Mucosa of descending colon (tissue), 3 donors: ENCODE data around the gene TGFB1. TPM values are rescaled to one million over a fixed set of nuclear protein-coding genes. Genes with fewer than 3 reads are reported as not detected.

Experiments
- ATAC-seq: fragments of 200-7000 bp; cut with Tn5 transposase; one replicate; pipeline ENCODE4 v1.9.1; 2020; ENCODE audit warnings: mild to moderate bottlenecking, moderate library complexity
- DNase-seq, 3 donors: peaks; one replicate each; pipeline ENCODE4 v3.0.0-alpha.2; 2020
- H3K36me3 ChIP-seq: fragments of 200-600 bp; one replicate; pipeline ENCODE4 v1.8.0; 2021; ENCODE audit warnings: low read depth, mild to moderate bottlenecking
- H3K4me1 ChIP-seq: fragments of 200-600 bp; one replicate; pipeline ENCODE4 v1.8.0; 2021; ENCODE audit warnings: low read depth, mild to moderate bottlenecking
- H3K4me3 ChIP-seq: fragments of 200-600 bp; one replicate; pipeline ENCODE4 v1.8.0; 2021; ENCODE audit warnings: mild to moderate bottlenecking
- H3K9me3 ChIP-seq: fragments of 200-600 bp; one replicate; pipeline ENCODE4 v1.8.0; 2021; ENCODE audit warnings: mild to moderate bottlenecking
- intact Hi-C, 2 donors: fragments of 100-400 bp; cut with DNase I in 1 of 2; cut with micrococcal nuclease in 1 of 2; formaldehyde crosslinking; loops; one replicate each; pipeline versions ENCODE4 v1.11.0 to v1.11.1; 2022; cut with DNase I, micrococcal nuclease
- total RNA-seq, 3 donors: library from RNA; stranded (reverse); fragmentation: NEBNext Ultra II Directional in 2 of 3; extraction: Animal tissue kit (Norgen Biotek cat#: 25700) in 2 of 3; gene quantifications; one replicate each; pipeline versions ENCODE4 v1.2.1 to v1.2.4, GENCODE V29; 2021 to 2023
- TF ChIP-seq, protein P1 (sequence below): fragments of 200-600 bp; IDR thresholded peaks from one replicate; pipeline ENCODE4 v1.8.0; 2022; ENCODE audit warnings: antibody characterized with exemption, mild to moderate bottlenecking
- donor health status: DM: no; HTN: no; CAD: no; lungs with moderate emphysema.
- donor health status: DM: no; HTN: no; CAD: no.
- donor health status: DM: no; HTN: yes; CAD: no.

Gene TGFB1
- total RNA-seq, 3 donors from 2014 or later = 8.2 to 39.6 (median 21.8) TPM

DNA sequence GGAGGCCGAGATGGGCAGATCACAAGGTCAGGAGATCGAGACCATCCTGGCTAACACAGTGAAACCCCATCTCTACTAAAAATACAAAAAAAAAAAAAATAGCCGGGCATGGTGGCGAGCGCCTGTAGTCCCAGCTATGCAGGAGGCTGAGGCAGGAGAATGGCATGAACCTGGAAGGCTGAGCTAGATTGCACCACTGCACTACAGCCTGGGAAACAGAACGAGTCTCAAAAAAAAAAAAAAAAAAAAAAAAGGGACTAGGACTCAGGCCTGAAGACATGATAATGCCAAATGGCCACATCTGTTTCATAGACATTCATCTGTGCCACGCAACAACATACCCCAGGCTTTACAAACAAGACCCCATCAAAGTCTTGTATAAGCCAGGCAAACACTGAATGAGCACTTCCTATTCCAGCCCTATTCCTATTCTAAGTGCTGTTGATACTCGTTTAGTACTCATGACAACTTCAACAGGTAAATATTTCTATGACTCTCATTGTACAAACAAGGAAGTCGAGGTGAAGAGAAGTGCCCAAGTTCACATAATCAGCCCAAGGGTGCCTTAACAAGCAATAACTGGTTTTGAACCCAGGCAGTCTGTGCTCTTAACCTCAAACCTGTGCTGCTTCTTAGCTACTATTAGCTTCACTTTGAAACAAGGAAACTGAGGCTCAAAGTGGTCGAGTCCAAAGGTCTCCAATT is 8.6 kb upstream of the TGFB1 start:
- no peak overlapping the region for H3K4me3 ChIP-seq
- H3K9me3 ChIP-seq = no peaks in the 10 kb centered on the region
- H3K36me3 ChIP-seq = no peaks in the 10 kb centered on the region
- intact Hi-C loops = no loop called here
- ATAC-seq (peak; percentile 62), DNase-seq (peak in 1 of 3 donors; percentile 48)
- TF ChIP-seq, protein P1, sequence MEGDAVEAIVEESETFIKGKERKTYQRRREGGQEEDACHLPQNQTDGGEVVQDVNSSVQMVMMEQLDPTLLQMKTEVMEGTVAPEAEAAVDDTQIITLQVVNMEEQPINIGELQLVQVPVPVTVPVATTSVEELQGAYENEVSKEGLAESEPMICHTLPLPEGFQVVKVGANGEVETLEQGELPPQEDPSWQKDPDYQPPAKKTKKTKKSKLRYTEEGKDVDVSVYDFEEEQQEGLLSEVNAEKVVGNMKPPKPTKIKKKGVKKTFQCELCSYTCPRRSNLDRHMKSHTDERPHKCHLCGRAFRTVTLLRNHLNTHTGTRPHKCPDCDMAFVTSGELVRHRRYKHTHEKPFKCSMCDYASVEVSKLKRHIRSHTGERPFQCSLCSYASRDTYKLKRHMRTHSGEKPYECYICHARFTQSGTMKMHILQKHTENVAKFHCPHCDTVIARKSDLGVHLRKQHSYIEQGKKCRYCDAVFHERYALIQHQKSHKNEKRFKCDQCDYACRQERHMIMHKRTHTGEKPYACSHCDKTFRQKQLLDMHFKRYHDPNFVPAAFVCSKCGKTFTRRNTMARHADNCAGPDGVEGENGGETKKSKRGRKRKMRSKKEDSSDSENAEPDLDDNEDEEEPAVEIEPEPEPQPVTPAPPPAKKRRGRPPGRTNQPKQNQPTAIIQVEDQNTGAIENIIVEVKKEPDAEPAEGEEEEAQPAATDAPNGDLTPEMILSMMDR = no peak
- H3K4me1 ChIP-seq = peaks cover 19% of the 10 kb centered on the region

DNA sequence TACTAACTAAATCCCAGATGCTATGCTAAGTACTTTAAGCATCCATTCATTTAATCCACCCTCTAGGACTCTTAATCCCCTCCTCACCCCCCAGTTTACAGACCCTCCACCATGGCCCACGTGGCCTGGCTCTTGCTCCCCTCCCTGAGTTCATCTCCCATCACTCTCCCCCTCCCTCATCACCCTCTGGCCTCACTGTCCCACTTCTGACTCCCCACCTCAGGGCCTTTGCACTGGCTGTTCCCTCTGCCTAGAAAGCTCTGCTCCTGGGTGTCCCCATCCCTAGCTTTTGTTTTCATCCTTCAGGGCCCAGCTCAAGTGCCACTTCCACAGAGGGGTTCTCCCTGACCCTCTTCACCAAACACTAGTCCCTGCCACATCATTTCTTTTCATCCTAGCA is 6.0 kb upstream of the TGFB1 start:
- no peaks in the 10 kb centered on the region for H3K36me3 ChIP-seq
- TF ChIP-seq, protein P1 = no peak
- DNase-seq = no peak
- peaks cover 16% of the 10 kb centered on the region for H3K4me1 ChIP-seq
- no peak overlapping the region for H3K4me3 ChIP-seq
- intact Hi-C loops = no loop called here
- H3K9me3 ChIP-seq = no peaks in the 10 kb centered on the region
- ATAC-seq = no peak

DNA sequence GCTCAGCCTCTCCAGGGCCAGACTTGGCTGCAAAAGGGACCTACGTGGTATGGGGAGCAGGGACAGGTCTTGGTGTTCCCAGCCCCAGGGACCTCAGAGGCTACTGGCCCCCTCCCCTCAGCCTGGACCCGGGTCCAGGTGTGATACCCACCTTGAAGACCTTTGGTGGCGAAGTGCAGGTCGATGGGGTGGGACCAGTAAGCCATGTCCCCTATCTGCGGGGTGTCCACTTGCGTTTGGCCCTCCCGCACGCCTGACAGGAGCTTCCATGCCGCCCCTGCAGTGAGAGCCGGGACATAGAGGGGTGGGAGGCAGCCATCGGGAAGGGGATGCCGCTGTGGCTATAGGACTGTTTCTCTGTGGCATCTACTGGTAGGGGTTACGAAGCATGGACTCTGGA is 4.0 kb upstream of the TGFB1 start:
- peaks cover 7% of the 10 kb centered on the region for H3K4me1 ChIP-seq
- ATAC-seq = no peak
- intact Hi-C loops = no loop called here
- TF ChIP-seq, protein P1 = no peak
- H3K4me3 ChIP-seq = no peak overlapping the region
- H3K36me3 ChIP-seq = no peaks in the 10 kb centered on the region
- H3K9me3 ChIP-seq = no peaks in the 10 kb centered on the region
- no peak for DNase-seq

DNA sequence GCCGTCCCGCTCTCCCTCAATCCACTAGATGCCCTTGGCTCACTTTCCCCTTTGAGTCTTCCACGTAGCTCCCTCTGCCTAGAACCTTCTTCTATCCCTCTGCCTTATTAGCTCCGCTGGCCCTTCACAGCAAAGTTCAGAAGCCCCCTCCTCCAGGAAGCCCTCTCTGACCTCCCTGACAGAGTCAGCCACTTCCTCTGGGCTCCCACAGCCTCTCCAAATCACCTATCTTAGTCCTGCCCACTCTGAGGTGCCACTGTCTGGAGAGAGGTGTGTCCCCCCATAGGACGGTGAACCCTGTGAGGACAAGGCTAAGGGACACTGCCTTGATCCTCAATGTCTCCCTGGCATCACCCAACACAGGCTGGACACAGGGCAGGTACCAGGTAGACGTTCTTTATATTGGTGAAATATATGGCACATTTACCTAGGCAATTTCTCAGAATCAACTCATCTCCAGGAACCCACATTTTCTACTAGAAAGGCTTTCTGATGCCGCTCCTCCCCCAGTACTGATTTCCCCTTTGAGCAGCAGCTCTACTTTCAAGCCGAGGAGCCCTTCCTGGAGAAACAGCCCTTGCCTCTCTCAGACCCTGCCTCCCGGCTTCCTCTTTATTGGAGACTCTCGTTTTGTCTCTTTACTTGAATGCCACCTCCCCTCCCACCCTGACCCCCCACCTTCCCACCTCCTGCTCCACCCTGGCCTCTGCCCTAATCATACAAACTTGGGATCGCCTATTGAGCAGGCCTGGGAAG is 3.4 kb upstream of the TGFB1 start:
- no peaks in the 10 kb centered on the region for H3K9me3 ChIP-seq
- intact Hi-C loops = no loop called here
- no peak for ATAC-seq
- H3K4me3 ChIP-seq = no peak overlapping the region
- H3K4me1 ChIP-seq = peaks cover 8% of the 10 kb centered on the region
- no peak for DNase-seq
- TF ChIP-seq, protein P1 = no peak
- H3K36me3 ChIP-seq = no peaks in the 10 kb centered on the region

DNA sequence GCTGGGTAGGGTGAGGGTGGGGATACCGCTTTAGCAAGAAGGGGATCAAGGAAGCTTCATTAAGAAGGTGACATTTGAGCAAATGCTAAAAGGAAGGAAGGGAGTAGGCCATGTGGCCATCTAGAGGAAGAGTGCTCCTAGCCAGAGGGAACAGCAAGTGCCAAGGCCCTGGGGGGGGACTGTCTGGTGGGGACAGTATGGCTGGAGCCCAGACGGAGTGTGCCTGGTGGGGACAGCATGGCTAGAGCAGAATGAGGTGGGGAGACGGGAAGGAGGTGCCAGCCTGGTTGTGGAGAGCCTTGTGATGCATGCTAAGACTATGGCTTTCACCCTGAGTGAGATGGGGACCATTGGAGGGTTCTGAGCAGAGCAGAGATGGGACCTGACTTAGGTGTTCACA is 2.1 kb upstream of the TGFB1 start:
- Histone ChIP-seq H3K9me3 (no peaks in the 10 kb centered on the region), H3K4me3 (no peak overlapping the region), H3K4me1 (peaks cover 12% of the 10 kb centered on the region), H3K36me3 (no peaks in the 10 kb centered on the region)
- TF ChIP-seq, protein P1 = no peak
- no peak for DNase-seq
- no peak for ATAC-seq
- intact Hi-C loops = no loop called here
